ENCODE results near the gene GPC3.
"Not testable (repeated sequence)": the region's sequence is repeated elsewhere in the genome, so short reads cannot be mapped to it uniquely, and the experiment has no call there.

The GPC3 gene

DNA sequence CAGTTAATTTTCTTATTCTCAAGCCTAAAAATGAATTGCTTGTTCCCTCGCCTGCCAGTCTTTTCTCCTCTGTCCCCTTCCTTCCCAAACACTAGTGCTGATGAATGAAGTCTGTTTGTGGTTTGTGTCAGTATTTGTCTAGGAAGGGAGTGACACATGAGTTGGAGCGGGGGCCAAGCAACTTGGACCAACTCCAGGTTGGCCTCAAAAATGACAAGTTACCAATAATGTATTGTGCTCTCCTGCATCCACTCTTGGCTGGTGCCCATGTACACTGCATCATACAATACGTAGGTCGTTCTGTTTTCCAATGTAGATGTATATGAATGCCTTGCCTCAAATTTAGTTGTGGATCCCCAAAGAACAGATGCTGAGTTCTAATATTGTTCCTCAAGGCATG lies 347.1 kb downstream of the GPC3 start:
- no peak for DNase-seq

DNA sequence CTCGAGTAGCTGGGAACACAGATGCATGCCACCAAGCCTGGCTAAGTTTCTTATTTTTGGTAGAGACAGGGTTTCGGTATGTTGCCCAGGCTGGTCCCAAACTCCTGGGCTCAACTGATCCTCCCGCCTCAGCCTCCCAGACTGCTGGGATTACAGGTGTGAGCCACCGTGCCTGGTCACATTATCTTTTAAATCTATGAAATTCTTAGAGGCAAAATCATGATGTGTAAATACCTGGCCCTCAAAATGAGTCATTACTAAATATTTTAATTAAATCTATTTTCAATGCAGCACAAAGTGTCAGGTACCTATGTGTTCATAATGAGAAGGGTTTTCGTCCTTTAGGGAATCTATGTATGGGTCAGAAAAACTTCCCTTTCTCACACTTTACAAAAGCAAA lies 347.6 kb downstream of the GPC3 start:
- no peak for DNase-seq

DNA sequence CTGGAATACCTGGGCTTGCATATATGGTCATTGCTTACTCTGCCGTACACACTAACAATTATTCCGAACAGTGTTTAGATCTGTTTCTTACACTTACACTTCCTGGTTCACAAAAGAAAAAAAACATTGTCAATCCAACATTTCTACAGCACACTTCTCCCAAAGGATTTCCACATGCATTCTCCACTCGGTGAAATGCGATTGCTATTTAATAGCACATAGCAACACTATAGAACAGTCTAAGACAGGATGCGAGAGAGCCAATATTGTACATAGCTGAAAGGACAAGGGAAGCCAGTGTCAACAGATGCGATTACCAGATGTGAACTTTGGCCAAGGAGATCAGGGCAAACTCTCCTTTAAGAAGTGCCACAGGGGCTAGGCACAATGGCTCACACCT lies 349.4 kb downstream of the GPC3 start:
- no peak for DNase-seq

DNA sequence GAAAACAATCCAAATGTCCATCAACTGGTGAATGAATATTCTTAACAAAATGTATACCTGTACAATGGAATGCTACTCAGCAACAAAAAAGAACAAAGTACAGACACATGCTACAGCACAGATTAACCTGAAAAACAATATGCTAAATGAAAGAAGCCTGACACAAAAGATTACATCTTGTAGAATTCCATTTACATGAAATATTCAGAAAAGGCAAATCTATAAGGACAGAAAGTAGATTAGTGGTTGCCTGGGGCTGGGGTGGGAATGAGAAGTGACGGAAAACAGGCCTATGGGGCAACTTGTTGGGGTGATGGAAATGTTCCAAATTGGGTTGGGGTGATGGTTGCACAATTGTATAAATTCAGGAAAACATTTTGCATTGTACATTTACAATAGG lies 351.0 kb downstream of the GPC3 start:
- no peak for DNase-seq

DNA sequence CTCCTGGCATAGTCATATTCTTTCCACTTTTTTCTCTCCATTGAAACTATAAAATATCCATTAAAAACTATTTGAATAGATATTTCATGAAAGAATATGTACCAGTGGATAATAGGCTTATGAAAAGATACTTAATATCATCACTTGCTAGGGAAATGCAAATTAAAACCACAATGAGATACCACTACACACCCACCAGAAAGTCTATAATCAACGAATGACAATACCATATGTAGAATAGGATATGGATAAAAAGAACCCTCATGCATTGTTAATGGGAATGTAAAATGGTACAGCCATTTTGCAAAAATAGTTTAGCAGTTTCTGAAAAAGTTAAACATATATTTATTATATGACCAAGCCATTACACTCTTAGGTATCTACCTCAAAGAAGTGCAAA lies 351.4 kb downstream of the GPC3 start:
- no peak for DNase-seq

DNA sequence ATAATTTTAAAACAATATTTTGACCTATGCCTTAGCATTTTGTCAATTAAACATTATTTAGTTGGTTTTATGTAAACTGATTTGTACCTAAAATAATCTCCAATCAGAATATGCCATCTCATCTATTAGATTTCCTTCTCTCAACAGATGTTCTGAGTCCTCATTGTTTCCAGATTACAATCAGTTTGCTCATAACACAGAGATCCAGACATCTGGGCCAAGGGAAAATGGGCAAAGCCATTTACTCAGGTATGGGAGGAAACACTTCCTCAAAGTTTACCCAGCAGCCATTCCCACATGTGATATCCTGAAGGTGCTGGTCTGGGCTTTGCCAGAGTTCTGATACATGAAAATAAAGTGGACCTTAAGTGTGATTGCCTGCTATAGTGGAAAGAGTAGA lies 352.2 kb downstream of the GPC3 start:
- DNase-seq: no peak

DNA sequence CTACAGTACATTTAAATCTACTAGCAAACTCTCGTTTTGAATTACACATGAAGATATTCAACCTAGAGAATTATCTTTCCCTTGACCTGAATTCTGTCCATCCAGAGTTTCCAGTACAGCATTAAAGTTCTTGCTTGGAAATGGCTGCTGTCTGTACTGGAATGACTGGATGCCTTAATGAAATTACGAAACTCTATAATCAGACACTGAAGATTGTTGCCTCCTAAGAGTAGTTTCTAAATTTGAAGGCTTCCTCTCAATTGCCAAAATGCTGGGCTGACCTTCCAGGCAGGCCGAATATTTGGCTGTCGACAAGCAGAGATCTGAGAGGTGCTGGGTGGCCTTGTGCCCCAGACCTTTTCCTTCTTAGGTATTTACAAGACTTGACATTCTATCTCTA lies 355.0 kb downstream of the GPC3 start:
- DNase-seq: no peak

DNA sequence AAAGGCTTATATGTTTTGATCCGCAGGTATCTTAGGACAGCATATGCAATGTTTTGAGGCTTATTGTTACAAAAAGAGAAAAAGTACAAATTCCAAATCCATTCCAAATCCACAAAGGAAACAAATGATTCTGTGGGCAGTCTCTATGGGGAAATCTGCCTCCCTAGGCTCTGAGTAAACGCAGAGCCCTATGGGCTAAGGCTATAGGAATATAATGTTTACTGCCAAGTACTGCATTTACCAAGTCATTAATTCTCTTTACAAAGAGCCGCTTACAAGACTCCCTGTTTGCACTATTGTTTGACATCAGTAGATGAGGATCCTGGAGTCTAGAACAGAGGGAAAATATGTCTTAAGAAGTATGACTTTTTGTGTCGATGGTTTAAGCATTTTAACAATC lies 357.7 kb downstream of the GPC3 start:
- DNase-seq: no peak

DNA sequence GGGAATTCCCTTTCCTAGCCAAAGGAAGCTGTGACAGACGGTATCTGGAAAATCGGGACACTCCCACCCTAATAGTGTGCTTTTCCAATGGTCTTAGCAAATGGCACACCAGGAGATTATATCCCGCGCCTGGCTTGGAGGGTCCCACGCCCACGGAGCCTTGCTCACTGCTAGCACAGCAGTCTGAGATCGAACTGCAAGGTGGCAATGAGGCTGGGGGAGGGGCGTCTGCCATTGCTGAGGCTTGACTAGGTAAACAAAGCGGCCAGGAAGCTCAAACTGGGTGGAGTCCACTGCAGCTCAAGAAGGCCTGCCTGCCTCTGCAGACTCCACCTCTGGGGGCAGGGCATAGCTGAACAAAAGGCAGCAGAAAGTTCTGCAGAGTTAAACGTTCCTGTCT lies 364.0 kb downstream of the GPC3 start:
- not testable (repeated sequence) for DNase-seq

DNA sequence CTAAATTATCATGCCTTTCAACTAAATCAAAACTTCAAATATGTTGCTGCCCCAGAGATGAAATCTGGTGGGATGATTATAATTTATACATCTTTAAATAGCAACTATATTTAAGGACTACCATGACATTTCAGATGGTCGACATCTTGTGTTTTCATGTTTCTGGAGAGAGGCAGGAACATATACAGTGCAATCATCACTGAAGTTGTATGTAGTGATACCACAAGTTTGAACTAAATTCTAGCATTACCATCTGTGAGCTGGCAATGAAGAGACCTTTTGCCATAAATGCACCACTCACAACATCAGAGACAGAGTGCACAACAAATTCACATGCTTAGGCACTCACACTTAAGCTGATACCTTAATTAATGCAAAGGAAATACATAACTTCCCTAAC lies 373.7 kb downstream of the GPC3 start:
- no peak for DNase-seq

DNA sequence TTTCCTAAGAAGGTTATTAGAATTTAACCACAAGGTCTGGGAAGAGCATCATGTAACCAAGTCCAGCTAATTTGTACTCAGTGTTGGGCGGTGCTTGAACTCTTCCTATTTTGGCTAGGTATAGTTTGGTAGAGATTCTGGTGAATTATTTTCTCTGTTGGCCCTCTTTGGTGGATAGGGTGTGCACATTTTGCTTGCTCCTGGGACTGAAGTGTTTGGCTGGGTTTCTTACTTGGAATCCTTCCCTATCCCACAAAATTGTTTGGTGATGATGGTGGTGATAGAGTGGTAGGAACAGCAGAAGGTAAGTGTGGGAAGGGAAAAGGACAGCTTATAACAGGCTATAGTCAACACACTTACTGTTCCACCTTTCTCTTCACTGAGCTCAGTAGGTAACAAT lies 375.3 kb downstream of the GPC3 start:
- no peak for DNase-seq

DNA sequence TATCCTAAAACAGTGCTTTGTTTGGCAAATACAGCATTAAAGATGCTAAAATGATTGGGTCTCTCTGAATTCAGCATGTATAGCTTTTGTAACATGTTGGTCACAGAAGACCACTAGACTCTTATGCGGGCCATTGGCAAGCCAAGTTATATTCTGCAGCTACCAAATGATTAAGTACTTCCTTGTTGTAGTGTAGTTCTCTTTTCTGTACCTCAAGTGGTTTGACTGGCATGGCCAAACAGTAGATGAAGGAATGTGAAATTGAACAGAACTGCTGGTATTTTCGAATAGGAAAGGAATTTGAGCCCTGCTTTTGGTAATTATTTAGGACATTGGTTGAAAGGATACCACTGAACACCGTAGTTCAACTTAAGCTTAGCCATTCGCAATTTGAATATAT lies 376.2 kb downstream of the GPC3 start:
- DNase-seq: no peak

DNA sequence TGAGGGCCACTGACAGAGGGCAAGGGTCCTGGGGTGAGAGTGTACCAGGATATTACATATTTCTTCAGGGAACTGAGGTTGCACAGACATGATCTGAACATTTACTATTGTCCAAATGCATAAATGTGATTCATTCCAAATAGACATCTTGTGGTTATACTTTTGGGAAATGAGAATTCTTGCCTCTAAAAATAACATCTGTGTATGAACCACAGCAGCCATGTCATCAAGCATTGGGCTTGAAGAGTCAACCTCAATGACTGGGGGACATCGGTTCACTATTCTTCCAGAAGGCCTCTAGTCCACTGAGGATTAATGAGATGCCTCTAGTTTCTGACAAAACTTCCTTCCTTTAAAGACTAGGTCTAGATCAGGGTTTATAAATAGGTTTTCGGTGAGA lies 377.0 kb downstream of the GPC3 start:
- no peak for DNase-seq

DNA sequence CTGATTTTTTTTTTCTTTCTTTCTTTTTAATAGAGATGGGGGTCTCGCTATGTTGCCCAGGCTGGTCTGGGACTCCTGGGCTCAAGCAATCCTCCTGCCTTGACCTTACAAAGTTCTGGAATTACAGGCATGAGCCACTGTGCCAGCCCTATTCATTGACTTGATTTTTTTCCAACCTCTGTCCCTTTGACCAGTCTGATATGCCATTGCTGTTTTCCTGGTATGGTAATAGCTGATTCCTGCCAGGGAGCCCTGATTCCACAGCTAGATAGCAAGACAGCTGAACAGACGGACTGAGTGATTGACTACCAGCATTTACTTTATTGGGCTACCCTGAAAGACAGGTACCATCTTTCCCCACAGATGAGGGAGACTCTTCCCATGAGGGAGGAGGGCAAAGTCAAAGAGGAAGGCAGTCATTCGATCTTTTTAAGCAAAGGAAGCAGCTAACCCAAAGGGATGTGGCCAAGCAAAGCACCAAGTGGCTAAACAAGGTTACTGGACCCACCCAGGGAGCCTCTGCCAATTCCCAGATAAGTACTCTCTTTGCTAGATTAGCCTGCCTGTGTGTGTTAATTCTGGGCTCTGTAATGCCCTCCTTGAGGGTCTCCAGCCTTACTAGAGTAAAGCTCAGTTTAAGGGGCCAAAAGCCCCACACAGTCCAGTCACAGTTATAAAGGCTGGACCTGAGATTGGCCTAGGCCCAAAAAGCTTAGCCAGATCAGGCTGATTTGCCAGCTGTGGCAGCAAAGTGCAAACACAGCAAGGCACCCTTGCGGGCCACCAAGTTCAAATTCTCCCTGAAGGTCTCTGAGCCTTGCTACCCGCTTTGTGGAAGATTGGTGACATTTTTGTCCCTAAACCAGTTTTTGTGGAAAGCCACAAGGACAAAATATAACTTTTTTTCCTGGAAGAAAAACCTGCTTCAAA lies 377.7 kb downstream of the GPC3 start:
- DNase-seq: no peak

DNA sequence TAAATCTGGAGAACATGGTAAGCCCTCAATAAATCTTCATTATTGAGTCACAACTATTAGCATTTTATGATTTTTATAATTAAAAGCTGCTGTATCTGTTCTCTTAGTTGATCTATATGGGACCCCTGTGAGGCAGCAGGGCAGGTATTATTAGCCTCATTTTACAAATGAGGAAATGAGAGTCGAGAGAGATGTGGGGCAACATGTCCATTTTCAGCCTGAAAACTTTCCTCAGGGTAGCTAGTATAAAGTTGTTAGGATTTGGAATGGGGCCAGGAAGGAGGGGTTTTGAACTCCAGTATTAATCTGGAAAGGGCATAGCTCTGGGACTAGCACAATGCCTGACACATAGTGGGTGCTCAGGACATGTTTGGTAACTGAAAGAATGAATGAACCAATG lies 378.4 kb downstream of the GPC3 start:
- no peak for DNase-seq

DNA sequence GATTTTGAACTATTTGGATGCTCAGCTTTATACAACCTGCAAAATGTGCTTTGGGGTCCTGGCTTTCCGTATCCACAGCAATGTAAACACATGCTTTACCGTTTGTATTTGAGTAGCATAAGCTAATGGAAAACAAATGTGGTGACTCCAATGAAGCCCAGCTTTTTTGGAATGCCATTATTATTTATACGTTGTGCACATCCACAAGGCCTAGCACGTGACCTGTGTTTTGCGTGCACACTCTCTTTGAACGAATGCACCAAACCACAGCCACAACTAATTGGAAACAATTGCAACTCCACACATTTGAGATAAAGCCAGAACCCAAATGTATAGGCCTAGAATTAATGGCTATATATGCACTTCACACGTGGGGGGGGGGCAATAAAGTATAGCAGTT lies 380.6 kb downstream of the GPC3 start:
- DNase-seq: no peak

DNA sequence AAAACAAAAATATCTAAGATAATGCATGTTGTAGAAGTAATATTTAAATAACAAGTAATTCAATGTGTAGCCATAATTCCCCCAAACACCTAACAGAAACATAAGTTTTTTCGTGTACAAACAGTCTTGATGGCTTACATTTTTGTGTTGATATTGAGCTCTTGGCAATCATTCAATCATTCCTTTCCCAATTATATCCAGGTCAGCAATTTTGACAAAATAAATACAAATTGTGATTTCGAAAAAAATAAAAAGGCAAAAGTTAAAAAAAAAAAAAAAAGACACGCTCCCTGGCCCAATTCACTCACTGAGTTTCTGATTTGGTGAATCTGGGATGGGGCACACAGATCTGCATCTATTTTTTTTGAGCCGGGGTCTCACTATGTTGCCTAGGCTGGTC lies 382.5 kb downstream of the GPC3 start:
- no peak for DNase-seq

DNA sequence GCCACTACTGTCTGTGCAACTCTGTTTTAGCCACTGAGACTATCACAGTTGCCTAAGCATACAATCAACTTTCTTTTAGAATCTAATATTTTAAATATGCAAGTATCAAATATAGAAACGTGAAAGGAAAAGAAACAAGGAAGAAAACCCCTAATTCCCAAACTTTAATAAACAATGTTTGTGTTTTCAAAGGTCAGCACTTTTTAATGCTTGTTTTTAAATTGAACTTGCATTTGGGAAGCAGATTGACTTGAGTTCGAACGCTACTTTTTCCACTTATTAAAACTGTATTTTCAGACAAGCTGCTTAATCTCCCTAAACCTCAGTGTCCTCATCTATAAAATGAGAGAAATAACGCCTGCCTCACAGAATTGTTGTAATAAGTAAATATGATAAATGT lies 384.3 kb downstream of the GPC3 start:
- no peak for DNase-seq

DNA sequence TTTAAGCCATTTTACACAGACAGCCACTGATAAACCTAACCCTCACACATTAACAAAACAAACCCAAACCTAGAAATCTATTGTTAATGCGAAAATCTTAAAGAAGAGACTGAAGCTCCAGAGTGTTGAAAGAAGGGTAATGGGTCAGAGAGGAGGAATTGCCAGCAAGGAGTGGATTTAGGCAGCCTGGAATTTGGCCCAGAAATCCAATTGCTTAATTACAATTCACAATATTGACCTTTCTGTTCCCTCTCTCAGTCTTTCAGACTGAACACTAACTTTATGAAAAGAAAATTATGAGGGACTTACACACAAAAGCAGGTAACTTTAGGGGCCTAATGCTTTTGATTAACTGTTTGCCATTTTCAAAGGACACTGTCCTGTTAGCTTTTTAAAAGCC lies 384.9 kb downstream of the GPC3 start:
- DNase-seq: no peak

DNA sequence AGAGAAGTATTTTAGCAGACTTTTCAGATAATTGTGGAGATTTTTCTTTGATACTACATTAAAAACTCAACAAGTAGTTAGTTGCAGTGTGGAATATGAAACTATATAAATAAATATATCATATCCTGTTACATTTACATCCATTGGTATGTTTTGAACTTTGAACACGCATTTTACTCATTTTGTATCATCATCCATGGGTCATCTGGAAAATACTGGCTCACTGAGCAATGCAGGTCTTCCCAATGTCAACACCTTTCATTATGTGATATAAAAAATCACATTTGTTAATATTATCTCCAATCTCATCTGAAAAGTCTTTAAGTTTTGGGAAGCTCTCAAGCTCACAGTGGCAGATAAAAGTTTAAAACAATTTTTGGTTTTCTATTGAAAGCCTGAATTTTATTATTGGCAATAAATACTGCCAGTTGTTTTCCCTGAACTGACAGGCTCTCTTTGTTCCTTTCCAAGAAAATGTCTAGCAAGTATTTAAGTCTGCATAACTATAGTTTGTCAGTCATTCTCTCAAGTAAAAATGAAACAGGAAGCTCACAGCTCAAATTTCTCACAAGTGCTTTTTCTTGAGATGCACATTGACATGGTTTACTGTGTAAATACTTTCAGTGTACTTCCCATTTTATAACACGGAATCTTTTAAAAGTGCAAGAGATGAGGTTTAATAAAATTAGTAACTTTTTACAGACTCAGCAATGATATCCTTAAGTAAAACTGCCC lies 386.6 kb downstream of the GPC3 start:
- no peak for DNase-seq

DNA sequence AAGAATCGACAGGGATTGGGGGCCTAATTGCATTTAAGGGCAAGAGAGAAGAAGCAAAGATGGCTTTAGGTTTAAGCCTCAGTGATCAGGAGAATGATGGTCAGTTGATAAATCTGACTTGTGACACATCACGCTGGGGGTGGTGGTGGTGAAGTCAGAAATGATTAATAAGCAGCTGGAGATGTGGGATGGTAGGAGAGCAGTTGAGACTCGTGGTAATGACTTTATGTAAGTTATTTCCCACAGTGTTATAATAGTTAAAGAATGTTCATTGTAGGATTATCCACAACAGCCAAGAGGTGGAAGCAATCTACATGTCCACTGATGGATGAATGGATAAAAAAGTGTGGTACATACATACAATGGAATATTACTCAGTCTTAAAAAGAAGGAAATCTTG lies 391.2 kb downstream of the GPC3 start:
- no peak for DNase-seq

DNA sequence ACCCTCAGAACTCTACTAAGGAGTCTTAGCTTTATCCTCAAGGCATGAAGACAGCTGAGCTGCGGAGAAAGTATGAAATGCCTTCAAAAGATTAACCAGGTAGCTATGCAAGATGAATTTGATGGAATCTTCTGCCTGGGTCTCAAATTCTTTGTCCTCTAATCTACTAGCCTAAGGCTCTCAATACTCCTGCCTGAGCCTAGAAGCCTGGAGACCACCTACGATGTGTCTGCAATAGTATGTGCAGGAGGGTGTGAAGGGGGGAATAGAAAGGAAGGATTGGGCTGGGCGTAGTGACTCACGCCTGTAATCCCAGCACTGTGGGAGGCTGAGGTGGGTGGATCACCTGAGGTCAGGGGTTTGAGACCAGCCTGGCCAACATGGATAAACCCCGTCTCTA lies 391.9 kb downstream of the GPC3 start:
- no peak for DNase-seq

DNA sequence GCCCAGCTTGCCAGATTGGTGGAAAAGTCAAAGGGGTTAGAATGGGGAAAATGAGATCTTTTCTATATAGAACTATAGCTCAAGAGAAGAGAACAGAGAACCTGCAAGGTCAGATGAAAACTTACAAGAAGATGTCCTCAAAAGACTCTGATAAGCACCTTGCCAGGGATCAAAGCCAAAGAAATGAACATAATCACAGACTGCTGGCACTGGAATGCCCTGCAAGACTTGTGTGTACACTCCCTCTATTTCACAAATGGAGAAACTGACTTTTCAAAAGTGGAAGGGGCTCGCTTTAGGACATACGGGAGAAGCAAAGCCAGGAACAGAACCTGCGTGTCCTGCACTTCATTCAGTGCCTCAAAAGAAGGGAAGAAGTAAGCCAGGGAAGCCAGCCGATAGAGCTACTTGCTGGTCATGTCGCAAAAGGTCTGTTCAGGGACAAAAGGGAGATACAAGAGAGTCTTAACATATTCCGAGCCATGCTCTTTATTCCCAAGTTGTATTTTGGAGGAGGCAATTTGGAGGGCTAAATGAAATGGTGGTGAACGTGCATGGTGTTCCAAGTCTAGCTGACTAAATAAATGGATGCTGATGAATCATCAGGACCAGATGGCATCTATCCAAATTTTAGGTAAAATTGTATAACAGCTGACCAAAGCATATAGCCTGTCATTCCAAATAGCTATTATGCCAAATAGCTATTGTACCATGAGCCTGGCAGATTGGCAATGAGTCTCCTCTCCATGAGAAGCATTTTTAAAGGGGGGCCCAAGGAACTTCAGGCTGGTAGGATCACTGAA lies 394.5 kb downstream of the GPC3 start:
- no peak for DNase-seq

DNA sequence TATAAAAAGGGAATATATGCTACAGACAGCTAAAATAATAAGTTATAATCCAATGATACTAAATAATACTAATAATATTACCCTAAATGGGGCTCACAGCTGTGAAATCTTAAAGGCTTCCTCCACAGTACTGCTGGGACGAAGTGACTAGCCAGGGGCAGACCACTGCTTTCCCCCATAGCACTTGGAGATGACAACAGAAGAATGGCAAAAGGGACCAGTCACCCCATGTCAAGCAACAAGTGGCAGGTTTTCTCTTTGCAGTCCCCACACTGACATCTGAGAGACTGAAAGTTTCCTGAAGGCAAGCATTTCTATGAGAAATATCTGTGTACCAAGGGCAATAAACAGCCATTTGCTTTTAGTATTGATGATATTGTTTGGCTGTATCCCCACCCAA lies 396.6 kb downstream of the GPC3 start:
- DNase-seq: no peak

Measured in stimulated activated CD4-positive, alpha-beta T cell treated with anti-CD3 and anti-CD28 coated beads, Interleukin-4, amount 100 ng/mL, for 4 hours (primary cell).